ENCODE data around the gene MACROD2.

The MACROD2 gene

DNA sequence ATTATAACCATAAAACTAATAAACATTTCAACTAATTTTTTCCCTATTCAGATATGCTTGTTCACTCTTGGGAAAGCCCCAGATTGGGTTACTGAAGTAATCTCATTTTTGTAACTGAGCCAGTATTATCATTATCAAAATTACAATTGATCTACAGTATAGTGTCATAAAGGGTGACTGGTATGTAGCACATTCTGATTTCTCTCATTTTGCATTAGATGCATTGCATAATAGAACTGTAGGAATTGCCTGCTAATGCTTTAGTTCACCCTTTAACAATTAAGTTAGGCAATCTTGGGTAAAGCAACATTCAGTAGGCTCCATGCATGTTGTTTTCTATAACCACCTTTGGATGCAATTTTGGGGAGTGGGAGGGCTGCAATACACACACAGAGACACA is 492.9 kb downstream of the MACROD2 start:
- DNase-seq, result no peak

DNA sequence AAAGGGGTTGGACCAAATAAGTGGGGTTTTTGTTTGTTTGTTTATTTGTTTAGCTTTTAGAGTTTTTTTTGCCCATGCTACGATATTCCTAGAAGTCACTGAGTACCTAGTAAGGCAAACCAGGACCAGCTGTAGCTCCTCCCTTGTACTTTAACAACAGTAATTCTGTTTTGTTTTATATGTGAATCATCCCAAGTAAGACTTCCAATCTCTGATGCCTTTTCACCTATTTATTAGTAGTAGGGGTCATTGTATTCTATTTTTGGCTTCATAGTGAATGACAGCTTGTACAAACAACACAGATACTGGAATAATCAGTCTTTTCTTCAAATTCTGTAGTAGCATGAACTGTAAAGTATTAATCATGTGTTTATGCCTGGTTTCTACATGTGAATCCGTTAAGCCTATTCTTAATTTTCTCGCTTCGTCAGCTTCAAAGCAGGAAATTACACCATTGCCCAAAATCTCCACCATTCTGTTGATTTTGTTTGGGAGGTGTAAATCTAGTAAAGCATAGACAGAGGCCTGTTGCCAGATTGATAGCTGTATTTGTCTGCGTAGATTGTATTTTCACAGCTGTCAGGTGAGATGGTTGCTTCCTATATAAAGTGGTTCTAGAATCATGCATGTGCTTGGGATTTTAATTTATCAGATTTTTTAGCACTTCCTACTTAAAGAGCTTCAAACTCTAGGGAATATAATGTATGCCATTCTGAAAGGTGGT is 493.6 kb downstream of the MACROD2 start:
- DNase-seq, result no peak

DNA sequence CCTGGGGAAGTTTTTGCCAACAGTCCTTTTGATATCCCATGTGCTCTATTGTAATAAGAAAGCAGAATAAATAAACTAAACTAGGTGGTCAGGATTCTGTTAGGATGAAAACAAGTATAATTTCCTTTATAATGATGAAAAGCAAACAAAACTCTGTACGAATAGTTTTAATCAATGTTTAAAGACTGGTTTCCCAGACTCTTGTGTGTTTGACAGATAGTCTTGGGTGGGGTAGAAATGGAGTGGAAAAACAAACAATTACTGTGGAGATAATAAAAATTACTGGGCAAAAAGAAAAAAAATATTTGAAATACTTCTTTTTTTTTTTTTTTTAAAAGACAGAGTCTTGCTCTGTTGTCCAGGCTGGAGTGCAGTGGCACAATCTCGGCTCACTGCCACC is 494.2 kb downstream of the MACROD2 start:
- no peak for DNase-seq

DNA sequence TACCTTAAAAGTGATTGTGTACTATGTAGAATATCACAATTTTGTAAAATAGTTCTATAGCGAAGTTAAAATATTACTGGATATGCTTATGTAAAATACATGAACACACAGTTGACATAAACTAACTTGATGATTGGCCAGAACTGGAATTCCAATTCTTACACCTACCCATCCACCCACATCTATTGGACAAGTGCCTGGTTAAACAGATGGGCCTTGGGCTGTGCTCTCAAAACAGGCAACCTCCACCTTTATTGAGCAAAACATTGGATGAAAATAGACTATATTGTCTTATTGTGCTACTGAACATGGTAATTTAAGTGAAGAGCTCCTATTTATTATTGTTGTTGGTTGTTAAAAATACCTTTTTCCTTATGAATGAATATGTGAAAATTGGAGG is 496.1 kb downstream of the MACROD2 start:
- no peak for DNase-seq

DNA sequence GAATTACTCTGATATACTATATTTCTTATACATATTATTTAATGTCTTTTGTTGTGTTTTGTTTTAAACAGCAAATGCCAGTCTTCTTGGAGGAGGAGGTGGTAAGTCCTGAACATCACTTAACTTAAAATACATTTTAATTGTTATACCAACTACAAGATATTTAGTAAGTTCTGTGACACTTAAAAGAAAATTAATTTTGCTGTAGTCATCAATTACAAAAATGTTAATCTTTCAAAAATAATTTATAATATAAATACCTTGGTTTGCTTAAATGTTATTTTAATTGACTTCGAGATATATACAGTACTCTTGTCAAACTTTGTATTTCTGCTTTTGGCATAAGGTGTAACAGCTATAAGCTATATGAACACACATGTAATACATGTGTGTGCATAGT is 498.1 kb downstream of the MACROD2 start:
- no peak for DNase-seq

DNA sequence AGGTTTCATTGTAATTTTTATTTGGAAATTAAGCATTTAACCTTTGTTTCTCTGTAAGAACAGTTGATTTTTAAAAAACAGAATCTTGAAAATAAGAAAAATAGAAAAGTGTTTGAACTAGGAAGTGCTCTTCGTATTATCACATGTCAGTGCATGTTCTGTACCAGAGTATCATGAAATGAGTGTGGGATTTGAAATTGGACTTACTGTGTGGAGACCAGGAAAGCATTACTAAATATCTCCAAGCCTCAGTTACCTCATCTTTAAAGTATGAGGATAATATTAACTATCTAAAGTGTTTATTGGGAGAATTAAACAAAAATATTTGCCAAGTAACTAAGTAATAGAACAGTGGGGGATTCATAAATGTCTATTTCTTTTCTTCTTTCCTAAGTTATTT is 499.0 kb downstream of the MACROD2 start:
- no peak for DNase-seq

DNA sequence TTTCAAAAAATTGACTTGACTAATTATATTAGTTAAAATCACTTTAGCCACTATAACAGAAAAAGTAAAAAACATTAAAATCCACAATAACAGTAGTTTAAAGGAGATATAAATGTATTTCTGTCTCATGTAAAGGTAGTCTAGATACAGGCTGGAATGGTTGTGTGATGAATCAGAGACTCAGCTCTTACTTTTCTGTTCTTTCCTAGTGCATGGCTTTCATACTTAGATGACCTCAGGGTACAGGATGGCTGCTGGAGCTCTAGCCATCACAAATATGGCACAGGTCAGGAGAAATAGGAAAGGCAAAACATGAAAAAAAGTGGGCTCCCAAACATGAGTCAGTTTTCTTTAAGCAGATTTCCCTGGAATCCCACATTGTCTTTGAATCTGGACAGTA is 499.8 kb downstream of the MACROD2 start:
- DNase-seq, result no peak

DNA sequence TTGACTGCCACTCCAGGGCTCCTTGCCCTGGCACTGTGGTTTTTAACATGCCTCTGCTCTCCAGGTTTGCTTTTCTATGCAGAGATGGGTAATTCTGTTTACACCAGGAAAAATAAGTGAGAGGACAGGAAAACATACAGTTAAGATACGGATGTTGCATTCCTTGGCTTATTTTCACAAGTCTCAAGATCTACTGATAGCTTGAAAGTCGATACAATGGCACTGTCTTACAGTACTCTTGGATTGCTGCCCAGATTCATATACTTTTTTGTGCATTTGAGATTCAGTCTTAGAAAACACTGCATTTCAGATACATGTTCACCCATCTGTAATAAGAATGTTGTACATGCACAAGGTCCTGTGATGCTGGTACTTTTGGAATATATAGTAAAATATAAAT is 501.7 kb downstream of the MACROD2 start:
- no peak for DNase-seq

DNA sequence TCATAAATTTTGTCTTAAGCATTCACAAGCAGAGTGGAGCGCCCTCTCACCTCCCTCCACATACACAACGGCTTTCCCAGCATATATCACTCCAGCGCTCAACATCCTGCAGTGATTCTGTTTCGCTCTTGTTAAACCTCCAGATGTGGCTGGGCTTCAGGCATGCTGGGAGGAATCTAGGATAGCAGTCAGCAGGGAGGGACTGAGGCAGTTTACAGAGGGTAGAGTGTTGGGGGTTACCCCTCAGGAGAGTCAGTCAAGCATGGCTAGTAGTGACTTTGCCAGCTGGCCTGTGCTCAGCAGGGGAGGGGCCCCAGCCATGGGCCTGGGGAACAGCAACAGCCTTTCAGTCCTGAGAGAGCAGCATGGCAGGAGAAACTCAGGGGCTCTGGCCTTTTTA is 503.5 kb downstream of the MACROD2 start:
- DNase-seq, result peak; percentile 41

DNA sequence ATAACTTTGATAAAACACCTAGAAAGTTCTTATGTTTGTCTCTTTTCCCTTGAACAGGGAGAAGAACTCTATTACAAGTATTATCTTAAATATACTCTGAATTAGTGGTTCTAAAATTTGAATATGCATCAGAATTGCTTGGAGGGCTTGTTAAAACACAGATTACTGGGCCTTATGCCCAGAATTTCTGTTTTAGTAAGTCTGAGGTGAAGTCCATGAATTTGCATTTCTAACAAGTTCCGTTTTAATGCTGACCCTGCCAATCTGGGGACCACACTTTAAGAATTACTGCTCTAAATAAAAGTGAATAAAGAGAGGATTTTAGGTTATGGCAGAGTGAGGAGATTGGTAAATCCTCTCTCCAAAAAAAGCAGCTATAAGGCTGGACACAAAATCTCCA is 510.2 kb downstream of the MACROD2 start:
- DNase-seq, result no peak

DNA sequence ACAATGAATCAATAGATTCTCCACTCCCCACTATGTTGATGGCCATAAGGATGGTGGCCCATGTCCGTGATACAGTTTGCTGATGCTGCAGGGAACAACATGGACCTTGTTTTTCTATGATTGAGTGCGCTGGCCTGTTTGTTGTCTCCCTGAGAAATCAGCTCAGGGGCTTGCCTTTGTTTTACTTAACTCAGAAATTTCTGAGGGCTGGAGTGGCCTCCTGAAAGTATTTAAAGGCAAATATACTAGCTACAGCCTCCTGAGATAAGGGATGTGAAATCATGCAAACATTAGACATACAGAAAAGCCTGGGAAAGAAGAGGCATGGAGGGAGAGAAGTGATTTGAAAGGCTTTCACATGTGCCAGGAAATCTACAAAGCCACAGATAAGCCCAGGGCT is 512.4 kb downstream of the MACROD2 start:
- DNase-seq, result no peak

DNA sequence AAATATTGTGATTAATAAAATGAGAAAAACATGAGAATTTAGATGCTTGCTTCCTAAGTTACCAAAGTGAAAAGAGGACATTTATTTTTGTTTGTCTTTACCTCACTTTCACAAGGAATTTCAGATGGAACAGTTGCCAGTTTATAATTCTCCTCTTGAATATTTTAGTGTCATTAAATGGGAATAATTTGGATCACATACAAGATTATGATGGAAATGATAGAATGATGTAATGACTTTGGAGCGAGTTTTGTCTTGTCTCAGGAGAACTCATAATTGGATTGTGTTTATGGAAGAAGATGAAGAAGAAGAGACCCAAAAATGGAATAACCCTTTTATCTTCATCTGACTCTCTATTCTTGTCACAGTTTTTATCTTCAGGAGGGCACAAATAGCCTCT is 515.0 kb downstream of the MACROD2 start:
- DNase-seq, result no peak

DNA sequence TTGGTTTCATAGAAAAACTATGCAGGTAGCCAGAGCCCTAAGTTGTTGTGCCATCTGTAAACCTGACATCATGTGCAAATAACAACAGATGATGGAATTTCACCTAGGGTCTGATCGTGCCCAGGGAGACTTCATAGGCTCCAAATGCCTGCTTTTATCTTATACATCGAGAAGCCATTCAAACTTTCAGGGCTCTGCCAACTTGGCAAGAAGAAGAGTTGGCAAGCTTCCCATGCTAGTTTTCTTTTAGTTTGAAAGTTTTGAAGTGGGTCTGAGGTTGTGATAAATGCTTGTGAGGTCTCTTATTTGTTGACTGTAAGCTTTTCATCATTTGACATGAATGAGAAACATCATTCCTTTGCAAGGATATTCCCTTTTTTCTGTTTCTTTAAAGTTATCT is 517.5 kb downstream of the MACROD2 start:
- peak; percentile 7 for DNase-seq

DNA sequence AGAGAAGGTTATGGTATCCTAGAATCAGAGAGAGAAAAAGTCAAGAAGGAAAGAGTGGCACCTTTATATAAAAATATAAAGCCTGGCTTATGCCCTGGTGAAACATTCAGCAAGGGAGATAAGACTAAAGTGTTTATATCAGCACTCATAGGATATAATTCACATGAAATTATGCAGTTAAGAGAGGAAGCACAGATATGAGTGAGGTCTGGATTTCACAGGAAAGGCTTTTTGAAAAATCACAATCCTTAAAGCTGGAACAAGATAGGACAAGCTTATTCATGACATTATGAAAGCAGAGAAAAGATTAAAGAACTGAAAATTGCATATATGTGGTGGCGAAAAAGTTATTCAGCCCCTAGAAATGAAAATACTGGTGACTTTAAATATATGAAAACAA is 523.3 kb downstream of the MACROD2 start:
- DNase-seq, result no peak

DNA sequence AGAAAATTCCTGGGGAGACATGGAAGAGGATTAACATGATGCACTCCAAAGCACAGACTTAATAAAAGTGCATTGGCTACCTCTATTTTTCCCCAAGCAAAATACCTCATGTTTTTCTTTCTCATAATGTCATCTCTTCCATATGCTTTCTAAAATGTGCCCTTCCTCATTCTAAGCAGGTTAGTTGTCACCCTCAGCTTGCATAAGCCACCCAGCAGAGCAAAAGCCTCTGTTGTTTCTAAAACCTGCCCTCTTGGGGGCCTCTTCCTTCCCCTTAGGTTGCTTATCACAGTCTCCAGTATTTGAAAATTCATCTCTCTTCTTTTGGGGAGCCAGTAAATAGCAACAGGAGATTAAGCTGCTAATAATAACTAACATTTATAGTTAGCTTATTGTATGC is 525.7 kb downstream of the MACROD2 start:
- DNase-seq, result no peak

DNA sequence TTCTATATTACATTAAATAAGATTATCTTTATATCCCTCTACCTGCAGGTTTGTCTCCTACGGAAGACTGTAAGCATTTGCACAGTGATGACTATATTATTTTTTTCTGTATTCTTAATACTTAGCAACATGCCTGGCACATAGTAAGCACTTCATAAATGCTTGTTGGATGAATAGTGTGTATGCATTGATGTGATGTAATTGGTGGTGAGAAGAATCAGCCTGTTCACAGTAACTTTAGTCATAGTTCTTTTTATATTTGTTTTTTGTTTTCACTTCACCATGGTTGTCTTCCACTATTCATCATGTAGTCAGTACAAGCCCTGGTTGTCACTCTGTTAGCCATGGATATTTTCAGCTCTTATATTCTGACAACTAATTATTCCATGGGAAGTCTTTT is 526.1 kb downstream of the MACROD2 start:
- DNase-seq, result no peak

DNA sequence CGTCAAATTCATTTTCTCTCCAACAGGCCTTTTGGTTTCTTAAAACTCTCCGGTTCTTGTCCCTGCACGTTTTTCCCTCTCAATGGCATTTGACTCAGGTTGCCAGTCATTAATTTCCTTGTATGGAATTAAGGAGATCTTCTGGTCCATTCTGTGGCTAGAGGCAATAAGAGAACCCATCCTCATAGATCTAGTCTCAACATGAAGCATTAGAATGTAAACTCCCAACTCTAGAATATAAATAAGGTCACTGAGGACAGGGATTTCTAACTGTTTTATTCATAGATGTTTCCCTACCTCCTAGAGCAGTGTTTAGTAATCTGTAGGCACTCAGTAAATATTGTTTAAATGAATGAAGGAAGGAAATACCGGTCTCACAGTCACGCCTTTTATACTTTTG is 527.3 kb downstream of the MACROD2 start:
- DNase-seq, result no peak

DNA sequence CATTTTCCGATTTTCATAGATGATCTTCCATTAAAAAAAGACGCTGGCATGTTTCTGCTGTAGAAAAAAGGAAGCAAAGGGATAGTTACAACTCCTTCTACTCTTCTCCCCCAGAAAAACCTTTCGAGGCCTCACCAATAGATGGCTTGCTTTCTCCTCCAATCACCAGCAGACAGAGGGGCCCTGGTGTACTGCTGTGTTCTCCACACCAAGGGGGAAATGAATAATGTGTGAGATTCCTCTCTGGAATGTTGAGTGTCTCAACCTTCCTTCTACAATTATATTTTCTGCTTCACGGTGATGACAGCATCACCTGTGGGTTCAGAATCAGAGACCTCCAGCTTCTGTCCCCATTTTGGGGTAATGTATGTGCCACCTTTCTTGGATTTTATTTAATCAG is 527.8 kb downstream of the MACROD2 start:
- DNase-seq, result no peak

DNA sequence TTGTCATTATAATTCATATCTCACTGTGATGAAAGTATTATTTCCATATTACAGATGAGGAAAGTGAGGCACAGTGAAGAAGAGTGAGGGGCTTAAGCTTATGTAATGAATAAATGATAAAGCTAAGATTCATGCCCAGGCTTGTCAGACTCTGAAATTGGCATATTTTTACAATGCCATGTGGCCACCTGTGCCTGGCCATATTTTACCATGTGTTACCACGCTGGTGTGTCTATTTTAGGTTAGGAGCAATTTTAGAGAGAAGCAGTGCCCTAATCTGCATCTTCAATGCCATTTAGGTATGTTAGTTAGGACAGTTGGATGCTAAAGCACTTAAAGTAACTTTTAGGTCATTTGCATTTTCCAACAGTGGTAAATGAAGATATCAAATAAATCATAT is 530.1 kb downstream of the MACROD2 start:
- DNase-seq, result no peak

DNA sequence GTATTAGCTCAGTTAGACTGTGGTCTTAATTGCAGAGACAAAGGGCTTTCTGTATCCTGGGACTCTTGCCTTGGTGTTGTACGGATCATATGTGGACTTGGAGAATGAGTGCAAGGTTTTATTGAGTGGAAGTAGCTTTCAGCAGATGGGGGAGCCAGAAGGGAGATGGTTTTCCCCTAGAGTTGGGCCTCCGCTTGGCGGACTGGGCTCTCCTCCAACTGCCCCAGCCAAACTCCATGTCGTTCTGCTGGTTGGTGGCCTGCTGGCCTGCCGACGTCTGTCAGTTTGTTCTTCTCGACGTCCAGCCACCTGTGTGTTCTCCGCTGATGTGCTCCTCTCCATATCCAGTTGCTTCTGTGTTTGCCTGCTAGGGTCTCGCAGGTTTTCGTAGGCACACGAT is 531.6 kb downstream of the MACROD2 start:
- DNase-seq, result no peak

DNA sequence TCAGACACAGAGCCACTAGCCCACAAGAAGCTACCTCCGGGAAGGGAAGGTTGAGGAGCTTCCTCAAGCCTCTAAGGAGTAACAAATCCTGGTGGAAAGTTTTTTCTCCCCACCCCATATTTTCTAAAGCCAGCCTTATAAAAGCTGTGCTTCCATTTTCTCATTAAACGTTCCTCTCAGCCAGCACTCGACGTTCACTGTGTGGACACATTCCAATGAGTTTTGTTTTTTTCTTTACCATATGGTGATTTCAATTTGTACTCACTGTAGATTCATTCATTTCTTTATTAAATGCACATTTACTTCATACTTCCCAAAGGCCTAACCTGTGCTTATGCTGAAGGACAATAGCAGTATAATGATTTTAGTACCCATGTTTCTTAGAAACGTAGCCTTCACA is 536.5 kb downstream of the MACROD2 start:
- DNase-seq, result no peak

DNA sequence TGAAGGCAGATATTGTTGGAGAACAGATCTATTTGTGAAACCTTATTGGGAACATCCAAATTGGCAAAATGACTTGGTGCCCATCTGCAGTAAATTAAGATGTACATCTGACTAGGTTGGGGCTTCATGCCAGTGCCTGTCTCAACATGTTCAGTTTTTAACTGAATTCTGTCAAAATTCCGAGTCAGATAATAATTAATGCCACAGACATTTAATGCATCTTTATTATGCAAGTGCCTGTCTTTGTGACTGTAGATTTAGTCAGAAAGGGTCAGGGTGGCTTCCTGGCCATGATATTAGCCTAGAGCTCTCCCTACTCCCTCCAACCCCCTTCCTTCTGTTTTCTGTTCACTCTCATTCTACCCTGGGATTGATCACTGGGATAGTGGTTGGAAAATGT is 541.4 kb downstream of the MACROD2 start:
- no peak for DNase-seq

DNA sequence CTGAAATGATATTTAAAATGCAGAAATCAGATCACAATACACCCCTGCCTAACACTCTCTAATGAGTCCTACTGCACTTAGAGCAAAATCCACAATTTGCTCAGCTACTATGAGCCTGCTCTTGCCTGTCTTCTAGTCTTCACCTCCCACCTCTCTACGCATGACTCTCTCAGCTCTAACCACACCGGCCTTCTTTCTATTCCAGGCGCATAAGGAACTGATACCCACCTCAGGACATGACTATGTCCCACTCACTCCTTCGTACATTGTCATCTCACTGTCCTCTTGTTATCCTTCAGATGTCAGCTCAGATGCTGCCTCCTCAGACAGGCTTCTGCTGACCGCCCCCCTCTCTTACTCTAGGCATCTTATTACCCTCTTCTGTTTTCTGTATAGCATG is 543.1 kb downstream of the MACROD2 start:
- DNase-seq, result no peak

DNA sequence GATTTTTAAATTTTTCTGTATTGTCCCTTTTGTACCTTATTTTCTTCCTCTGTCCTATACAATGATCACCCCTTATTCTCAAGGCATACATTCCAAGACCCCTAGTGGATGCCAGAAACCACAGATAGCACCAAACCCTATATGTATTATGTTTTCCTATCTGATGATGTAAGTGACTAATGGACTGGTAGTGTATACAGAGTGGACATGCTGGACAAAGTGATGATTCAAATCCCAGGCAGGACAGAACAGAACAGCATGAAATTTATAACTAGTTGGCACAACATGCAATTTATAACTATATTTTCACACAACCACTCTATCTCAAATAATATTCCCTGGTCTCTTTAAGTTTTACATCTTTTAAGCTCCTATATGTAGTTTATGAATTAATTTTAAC is 547.7 kb downstream of the MACROD2 start:
- DNase-seq, result no peak

DNA sequence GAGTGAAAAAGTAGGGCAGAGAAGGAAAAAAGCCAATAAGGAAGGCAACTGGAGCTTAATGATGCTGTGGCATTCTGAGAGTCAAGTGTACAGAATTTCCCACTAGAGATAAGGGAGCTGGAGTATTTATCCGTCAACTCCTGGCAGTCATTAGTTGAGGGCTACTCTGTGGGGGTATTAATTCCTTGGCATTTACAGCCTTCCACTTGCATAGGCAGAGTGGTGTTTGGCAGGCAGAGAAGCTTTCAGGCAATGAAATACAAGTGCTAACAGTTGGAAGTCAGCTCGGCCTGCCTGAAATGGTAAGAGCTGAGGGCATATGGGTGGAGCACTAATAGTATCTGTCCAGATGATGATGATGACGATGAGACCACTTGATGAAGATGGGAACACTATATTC is 549.4 kb downstream of the MACROD2 start:
- no peak for DNase-seq

DNA sequence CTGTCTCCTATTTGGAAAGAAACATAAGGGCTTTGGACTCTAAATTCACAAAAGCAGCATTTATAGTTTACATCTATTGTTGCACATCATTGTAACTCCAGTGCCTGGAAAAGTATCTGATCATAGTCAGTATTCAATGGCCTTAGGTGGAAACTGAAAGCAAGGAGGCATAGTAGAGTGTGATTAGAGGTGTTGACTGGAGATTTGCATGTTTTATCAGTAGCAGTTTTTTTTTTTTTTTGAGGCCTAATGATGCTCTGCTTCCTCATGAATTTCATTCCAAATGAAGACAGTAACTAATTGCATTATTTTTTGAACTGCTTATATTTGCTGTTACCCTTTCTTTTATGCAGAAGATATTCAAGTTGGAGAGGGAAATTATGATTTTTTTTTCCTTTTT is 555.3 kb downstream of the MACROD2 start:
- no peak for DNase-seq

All from NCI-H345 (cell line).